ENCODE measurements around the gene FAM120A.

Gene FAM120A

DNA sequence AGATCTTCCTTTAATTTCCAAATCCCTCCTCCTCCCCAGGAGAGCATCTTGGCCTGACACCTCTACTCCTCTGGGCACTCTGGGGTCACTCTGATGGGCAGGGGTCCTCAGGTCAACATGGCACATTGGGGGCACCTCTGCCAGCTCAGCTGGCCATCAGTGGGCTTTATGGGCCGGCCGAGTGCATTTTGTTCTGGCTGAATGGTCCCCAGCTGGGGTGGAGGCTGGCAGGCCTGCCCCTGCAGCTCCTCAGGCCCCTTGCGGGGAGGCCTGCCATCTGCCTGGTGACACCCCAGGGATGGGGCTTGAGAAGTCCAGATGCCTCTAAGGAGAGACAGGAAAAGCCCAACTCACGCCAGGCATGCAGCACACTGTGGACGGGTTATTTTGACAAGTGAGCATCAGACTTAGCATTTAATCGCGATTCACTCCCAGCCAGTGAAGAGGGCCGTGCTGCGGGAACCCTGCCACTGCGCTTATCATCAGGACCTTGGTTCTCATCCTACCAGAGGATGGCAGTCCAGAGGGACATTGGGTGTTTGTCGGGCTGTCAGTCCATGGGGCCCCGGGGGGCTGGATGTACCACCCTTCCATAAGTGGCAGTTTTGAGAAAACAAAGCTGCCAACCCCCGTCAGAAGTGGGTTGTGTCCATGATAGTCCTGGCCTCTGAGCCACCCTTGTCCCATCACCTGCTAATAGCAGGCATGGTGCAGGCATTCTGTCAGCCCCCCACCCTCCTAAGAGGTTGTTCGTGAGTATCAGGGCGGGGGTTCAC, 146.6 kb downstream of the FAM120A start:
- DNase-seq = no peak

- no peak for DNase-seq
These were observed 147.3 kb downstream of the FAM120A start for GRCh38 chr9:93598647-93599241.

- DNase-seq = no peak
These were observed 148.3 kb downstream of the FAM120A start for GRCh38 chr9:93599571-93600403.

GRCh38 chr9:93600504-93600903, 149.0 kb downstream of the FAM120A start:
- no peak for DNase-seq

DNA sequence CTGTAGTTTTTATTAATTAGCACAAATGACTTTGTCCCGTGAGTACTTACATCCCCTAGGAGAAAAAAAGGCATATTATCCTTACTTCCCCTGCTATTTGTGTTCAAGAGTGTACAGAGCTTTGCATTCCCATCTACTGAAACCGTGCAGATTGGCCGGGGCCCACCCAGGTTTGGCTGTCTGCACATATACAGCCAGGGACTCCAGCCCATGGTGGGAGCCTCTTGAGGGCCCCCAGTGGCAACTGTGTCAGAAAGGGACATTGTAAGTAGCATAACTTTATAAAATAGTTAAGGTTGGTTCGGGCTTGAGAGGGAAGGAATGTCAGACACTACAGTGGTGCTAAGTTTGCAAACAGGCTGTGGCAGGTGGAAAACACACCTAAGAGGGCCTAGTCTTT, 149.6 kb downstream of the FAM120A start:
- no peak for DNase-seq

DNA sequence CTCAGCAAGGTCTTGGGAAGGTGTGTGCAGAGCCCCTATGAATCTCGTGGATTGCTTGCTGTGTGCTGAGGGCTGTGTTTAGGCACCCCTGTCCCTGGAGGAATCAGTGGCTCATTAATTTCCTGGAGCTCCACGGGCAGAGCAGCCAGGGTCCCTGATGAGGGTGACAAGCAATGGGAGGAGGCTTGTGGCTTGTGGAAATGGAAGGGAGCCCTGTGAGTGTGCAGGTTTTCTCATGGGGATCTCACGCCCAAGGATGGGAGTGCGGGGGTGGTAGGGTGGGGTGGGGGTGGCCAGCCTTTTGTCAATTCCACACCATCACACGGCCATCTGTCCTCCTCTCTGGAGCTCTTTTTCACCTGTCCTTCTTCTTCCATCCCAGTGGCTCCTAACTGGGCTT, 150.2 kb downstream of the FAM120A start:
- DNase-seq = no peak

DNA sequence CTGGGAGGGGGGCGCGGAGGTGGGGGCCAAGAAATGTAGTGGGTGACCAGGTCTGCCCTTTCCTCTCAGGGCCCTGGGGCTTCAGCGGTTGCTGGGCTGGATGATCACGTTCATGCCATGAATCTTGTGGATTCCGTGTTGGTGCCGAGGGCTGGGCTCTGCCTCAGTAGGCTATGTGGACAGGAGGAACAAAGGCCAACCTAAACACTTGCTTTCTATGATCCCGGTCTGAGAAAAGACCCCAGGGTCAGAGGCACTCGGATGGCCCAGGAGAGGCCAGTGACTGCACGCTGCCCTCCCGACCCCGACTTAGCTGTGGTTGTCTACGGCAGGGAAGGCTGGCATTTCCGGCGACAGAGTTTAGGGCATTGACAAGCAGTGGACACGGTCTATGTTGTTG, 151.5 kb downstream of the FAM120A start:
- no peak for DNase-seq

DNA sequence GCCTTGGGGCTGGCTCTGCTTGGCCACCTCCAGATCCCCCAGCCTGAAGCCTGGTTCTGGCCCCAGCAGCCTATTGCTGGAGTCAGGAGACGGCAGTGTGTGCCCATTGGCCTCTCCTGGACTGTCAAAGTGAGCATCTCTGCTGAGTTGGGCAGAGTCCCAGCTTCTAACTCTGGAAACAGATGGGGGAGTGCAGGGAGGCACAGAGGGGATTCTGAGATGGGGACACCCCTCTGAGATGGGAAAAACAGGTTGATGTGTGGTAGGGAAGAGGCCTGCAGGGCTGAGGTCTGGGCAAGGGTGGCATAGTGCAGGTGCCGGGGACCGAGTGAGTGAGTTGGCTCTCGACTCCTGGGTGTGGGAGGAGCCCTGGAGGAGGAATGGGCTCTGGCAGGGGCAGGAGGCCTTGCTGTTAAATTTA, 152.4 kb downstream of the FAM120A start:
- no peak for DNase-seq

GRCh38 chr9:93606187-93606586, 154.7 kb downstream of the FAM120A start:
- no peak for DNase-seq

DNA sequence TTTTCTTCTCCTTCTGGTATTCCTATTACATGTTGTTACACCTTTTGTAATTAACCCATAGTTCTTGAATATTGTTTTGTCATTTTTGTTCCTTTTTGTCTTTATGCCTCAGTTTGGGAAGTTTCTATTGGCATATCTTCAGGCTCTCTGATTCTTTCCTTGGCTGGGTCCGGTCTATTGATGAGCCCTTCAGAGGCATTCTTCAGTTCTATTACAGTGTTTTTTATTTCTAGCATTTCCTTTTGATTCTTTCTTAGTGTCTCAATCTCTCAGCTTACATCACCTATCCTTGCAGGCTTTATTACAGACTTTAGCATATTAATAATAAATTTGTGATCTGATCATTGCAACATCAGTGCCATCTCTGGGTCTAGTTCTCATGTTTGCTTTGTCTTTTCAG, 158.7 kb downstream of the FAM120A start:
- no peak for DNase-seq

DNA sequence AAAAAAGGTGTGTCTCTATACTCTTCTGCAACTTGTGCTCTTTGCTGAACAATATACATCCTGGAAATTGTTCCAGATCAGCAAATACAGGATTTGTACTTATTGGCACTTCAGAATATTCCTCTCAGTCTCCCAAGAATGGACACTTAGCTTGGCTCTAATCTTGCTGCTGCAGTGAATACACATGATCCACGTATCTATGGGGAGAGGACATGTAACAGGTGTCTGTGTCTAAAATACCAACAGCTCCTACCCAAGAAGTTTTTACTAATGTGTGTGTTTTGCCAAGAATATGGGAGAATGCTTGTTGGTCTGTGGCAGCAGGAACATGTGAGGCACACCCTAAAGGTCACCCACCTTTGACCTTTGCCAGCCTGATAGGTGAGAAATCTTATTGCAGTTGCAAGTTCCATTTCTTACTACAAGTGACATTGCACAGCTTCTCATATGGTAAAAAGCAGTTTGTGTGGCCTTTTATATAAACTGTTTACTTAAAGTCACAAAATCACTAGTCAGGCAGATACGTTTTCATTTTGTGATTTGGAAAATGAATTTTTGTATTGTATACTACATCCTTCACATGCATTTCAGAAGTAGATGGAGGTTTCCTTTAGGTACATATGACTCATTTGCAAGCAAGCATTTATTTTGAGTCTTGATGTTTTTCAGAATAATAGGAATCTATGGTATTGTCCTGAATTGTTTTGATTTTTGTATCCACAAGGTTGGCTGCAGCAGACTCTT, 160.7 kb downstream of the FAM120A start:
- DNase-seq = no peak

- DNase-seq = no peak
These were observed 161.3 kb downstream of the FAM120A start for GRCh38 chr9:93612796-93613154.

DNA sequence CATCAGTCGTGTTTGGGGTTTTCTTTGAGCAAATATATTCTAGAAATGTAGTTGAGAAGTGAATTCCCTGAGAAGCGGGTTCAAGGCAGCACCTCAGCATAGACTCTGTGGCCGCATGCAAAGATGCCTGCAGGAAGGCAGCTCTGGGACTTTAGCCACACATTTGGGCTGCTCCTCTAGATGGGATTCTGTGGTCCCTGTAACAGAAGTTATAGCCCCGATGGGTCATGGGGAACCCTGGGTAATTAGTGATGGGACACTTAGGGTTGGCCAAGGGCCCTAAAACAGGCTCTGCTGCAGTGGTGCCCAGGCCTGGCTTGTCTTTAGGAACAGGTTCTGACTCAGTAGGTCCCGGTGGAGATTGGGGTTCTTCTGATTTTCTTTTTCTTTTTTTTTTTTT, 161.7 kb downstream of the FAM120A start:
- DNase-seq = no peak

DNA sequence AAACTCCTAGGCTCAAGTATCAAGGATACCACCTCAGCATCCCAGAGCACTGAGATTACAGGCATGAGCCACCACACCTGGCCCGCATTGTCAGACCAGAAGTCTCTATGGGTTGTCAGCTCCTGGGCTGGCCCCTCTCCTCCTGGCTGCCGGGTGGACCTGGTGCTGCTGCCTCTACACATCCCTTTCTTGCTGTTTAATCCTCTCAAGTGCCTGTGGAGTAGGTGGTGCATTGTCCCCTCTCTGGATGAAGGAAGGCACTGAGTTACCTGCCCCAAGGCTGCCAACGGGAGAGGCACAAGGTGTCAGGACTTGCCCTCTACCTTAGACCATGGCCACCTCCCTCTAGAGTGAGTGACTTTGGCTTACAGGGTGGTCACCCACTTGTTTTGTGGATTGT, 162.3 kb downstream of the FAM120A start:
- DNase-seq = no peak

- DNase-seq = no peak
These were observed 163.5 kb downstream of the FAM120A start for GRCh38 chr9:93614830-93615468.

Data from stimulated activated naive CD4-positive, alpha-beta T cell treated with Interleukin-2 at 50 U/mL for 16 hours (primary cell).